K562 (cell line): ENCODE measurements around the gene GPD2. TPM values are rescaled to one million over a fixed set of nuclear protein-coding genes. Genes with fewer than 3 reads are reported as not detected.

Experiments used
- ATAC-seq: fragments of 200-7000 bp; cut with Tn5 transposase; 3 replicates; pipeline ENCODE4 v1.9.1; 2020; ENCODE audit warnings: moderate library complexity
- BruUV-seq: library from RNA; stranded (reverse); fragments of 400-500 nt; replicated peaks from 2 replicates; lab custom pipeline; 2021; lab: Mats Ljungman, UMichigan
- CTCF ChIA-PET: fragments of 300-600 bp; formaldehyde crosslinking; extraction: SDS; loops from one replicate; lab custom pipeline; 2021; ENCODE audit warnings: low intra/inter-chr PET ratio; lab: Yijun Ruan, JAX
- POLR2A ChIA-PET: fragments of 300-600, 350-650 bp; sonication (Branson Sonifier 250); formaldehyde crosslinking; extraction: SDS; loops from one replicate; lab custom pipeline; 2021; ENCODE audit warnings: antibody characterized with exemption, inconsistent platforms; lab: Yijun Ruan, JAX
- DNase-seq, 4 experiments: peaks; one replicate each; pipeline versions ENCODE4 v3.0.0 to v3.0.0-alpha.2; 2011 to 2018; ENCODE audit warnings: low spot score in 3 of 4, mixed read lengths in 3 of 4; ENCODE audit errors: extremely low read depth in 1 of 4
- FAIRE-seq: peaks from 2 replicates; lab custom pipeline; 2011; peaks lifted over from hg19 to GRCh38; lab: Jason Lieb, UNC
- H2AFZ ChIP-seq: 2 replicates; pipeline ENCODE4 v1.6.0; 2011; ENCODE audit warnings: low read depth, low read length, control low read depth, inconsistent platforms
- H3K27ac ChIP-seq: fragments of 200-600 bp; 3 replicates; pipeline ENCODE4 v1.8.0; 2011; ENCODE audit warnings: low read depth, mild to moderate bottlenecking, control low read depth, inconsistent platforms, low read length, moderate library complexity, mixed read lengths; ENCODE audit errors: extremely low read depth
- H3K27me3 ChIP-seq, 2 experiments: fragments of 300-600 bp in 1 of 2; 2 replicates in 1 of 2; 3 replicates in 1 of 2; pipeline versions ENCODE4 v1.6.0 to v1.8.0; 2011; ENCODE audit warnings: inconsistent platforms in 2 of 2, low read length in 2 of 2, mild to moderate bottlenecking in 1 of 2, mixed read lengths in 1 of 2, moderate library complexity in 1 of 2; ENCODE audit not compliant: control insufficient read depth in 2 of 2, insufficient read depth in 2 of 2
- H3K36me3 ChIP-seq: fragments of 300-600 bp; 3 replicates; pipeline ENCODE4 v1.8.0; 2011; ENCODE audit warnings: mild to moderate bottlenecking, low read length, inconsistent platforms; ENCODE audit not compliant: control insufficient read depth, insufficient read depth
- H3K4me1 ChIP-seq, 2 experiments: fragments of 200-600 bp in 1 of 2; replicated peaks in 1 of 2; 2 replicates in 1 of 2; 3 replicates in 1 of 2; pipeline versions ENCODE4 v1.5.1 to v1.8.0; 2011; ENCODE audit warnings: inconsistent platforms in 2 of 2, low read length in 2 of 2, mild to moderate bottlenecking in 1 of 2, mixed read lengths in 1 of 2, moderate library complexity in 1 of 2; ENCODE audit not compliant: control insufficient read depth in 2 of 2, insufficient read depth in 2 of 2
- H3K4me2 ChIP-seq: 2 replicates; pipeline ENCODE4 v1.6.1; 2011; ENCODE audit warnings: low read length, control low read depth, inconsistent platforms, mixed read lengths; ENCODE audit not compliant: insufficient read depth
- H3K4me3 ChIP-seq: fragments of 200-600 bp; sonication (generic), shearing (Covaris generic); 2 replicates; pipeline ENCODE4 v1.5.1; 2016; ENCODE audit warnings: control low read depth, inconsistent platforms
- H3K79me2 ChIP-seq: fragments of 200-600 bp; 3 replicates; pipeline ENCODE4 v1.8.0; 2011; ENCODE audit warnings: low read length, inconsistent platforms; ENCODE audit not compliant: control insufficient read depth, insufficient read depth
- H3K9ac ChIP-seq, 2 experiments: 2 replicates each; pipeline versions ENCODE4 v1.6.0 to v1.6.1; 2011; ENCODE audit warnings: low read depth in 2 of 2, low read length in 2 of 2, control low read depth in 1 of 2, inconsistent platforms in 1 of 2, mild to moderate bottlenecking in 1 of 2, mixed read lengths in 1 of 2; ENCODE audit not compliant: insufficient read depth in 1 of 2
- H3K9me1 ChIP-seq: one replicate; pipeline ENCODE4 v1.6.0; 2011; ENCODE audit warnings: inconsistent platforms, mild to moderate bottlenecking, low read length, moderate library complexity; ENCODE audit not compliant: control insufficient read depth, insufficient read depth
- H3K9me3 ChIP-seq: replicated peaks from 2 replicates; pipeline ENCODE4 v1.5.1; 2011; ENCODE audit warnings: low read depth, low read length, inconsistent platforms; ENCODE audit not compliant: control insufficient read depth, insufficient read depth
- H4K20me1 ChIP-seq: replicated peaks from 2 replicates; pipeline ENCODE4 v1.6.1; 2011; ENCODE audit warnings: low read length, inconsistent platforms, mixed read lengths; ENCODE audit not compliant: control insufficient read depth, insufficient read depth
- NCOA2 ChIP-seq, 2 experiments: fragments of 450-650 bp; IDR thresholded peaks; 2 replicates each; pipeline ENCODE4 v1.6.1; 2018; ENCODE audit warnings: mild to moderate bottlenecking in 2 of 2, moderate library complexity in 1 of 2; ENCODE audit not compliant: partially characterized antibody in 2 of 2
- TSC22D4 ChIP-seq: fragments of 450-650 bp; IDR thresholded peaks from 2 replicates; pipeline ENCODE4 v1.6.1; 2016; ENCODE audit warnings: missing genetic modification characterization, missing biosample characterization, control low read depth
- ZFP30 ChIP-seq: fragments of 250-450 bp; sonication (Bioruptor Pico); IDR thresholded peaks from 2 replicates; pipeline ENCODE4 v1.8.0; 2022; ENCODE audit warnings: moderate library complexity, mild to moderate bottlenecking, inconsistent platforms, borderline replicate concordance
- ZNF586 ChIP-seq: fragments of 450-650 bp; formaldehyde crosslinking; conservative IDR thresholded peaks from 2 replicates; pipeline ENCODE4 v1.4.0; 2020; ENCODE audit warnings: mild to moderate bottlenecking, moderate library complexity
- WGBS: fragments of 100-300 bp; shearing (Covaris generic); methylation state at CpG from one replicate; pipeline ENCODE4 v1.1.6; 2016; ENCODE audit warnings: low coverage, mixed read lengths; ENCODE audit not compliant: insufficient coverage; ENCODE audit errors: missing lambda C conversion rate; 5-methylcytosine and 5-hydroxymethylcytosine counted together
- in situ Hi-C: fragments of 300-500 bp; cut with MboI; formaldehyde crosslinking; loops from 4 replicates; pipeline ENCODE4 v1.15.0; 2018; ENCODE audit warnings: inconsistent platforms, mixed read lengths
- intact Hi-C: fragments of 100-400 bp; cut with micrococcal nuclease; formaldehyde crosslinking; loops from 2 replicates; pipeline ENCODE4 v1.14.2; 2022
- polyA plus RNA-seq, 8 experiments: library from polyadenylated mRNA; depleted of rRNA in 4 of 8; stranded (reverse) in 5 of 8; unstranded in 3 of 8; fragments of >200 nt; fragmentation: Nextera tagmentation in 2 of 8; fragmentation: Illumina TruSeq in 1 of 8; extraction: Ambion mirVana in 2 of 8; extraction: Trizol in 1 of 8; gene quantifications; 2 replicates each; pipeline versions ENCODE4 v1.2.1 to v1.2.3, GENCODE V29; 2011 to 2014; ENCODE audit warnings: inconsistent platforms in 1 of 8, missing spikeins in 1 of 8
- total RNA-seq, 7 experiments: library from RNA; depleted of rRNA in 6 of 7; stranded (reverse); fragments of >200 nt in 6 of 7; fragmentation: Illumina TruSeq in 2 of 7; extraction: Trizol in 2 of 7; gene quantifications; 2 replicates each; pipeline versions ENCODE4 v1.2.1 to v1.2.3, GENCODE V29; 2011 to 2021; ENCODE audit warnings: low replicate concordance in 1 of 7
- TF ChIP-seq, protein P1 (sequence below): sonication (generic); formaldehyde crosslinking; IDR thresholded peaks from 2 replicates; pipeline ENCODE4 v1.9.0; 2022; ENCODE audit warnings: mild to moderate bottlenecking, missing genetic modification reagents

Gene GPD2
- total and polyA plus RNA-seq, 9 of the 15 experiments (the other 6 are each of a cell fraction or from before 2014, with no cell fraction given), result 5.2 to 39.2 (median 19.0) TPM

DNA sequence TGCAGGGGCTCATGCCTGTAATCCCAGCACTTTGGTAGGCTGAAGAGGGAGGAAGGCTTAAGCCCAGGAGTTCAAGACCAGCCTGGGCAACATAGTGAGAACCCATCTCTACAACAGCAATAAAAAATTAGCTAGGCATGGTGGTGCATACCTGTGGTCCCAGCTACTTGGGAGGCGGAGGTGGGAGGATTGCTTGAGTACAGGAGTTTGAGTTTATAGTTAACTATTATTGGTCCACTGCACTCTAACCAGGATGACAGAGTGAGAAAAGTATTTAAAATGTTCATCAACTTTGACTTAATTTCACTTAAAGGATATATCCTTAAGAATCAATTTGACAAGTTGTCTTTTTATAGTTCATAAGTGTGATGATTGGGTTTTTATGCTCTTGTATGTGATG, 14.3 kb upstream of the GPD2 start:
- H3K4me1 ChIP-seq, result no peaks in the 10 kb centered on the region
- no peak for ATAC-seq
- in situ Hi-C loops (no loop called here), intact Hi-C loops (no loop called here)
- 47% methylated on average over 1 of the region's 1 CpG for WGBS
- DNase-seq, result no peak
- no peaks in the 10 kb centered on the region; the same call in 1 of the 2 replicates for H3K9me3 ChIP-seq
- no peak overlapping the region for H3K27ac ChIP-seq
- no peaks in the 10 kb centered on the region for H3K27me3 ChIP-seq
- no peaks in the 10 kb centered on the region for H3K9me1 ChIP-seq
- H3K4me2 ChIP-seq, result no peak overlapping the region
- no peak overlapping the region for H2AFZ ChIP-seq
- TF ChIP-seq TSC22D4 (tag) (no peak), ZFP30 (no peak), NCOA2 (IDR thresholded peaks at IDR 0.05; ENCODE audit: partially characterized antibody in 2 of 2) (no peak), ZNF586 (CRISPR knock-in tag) (no peak)
- TF ChIP-seq, protein P1, sequence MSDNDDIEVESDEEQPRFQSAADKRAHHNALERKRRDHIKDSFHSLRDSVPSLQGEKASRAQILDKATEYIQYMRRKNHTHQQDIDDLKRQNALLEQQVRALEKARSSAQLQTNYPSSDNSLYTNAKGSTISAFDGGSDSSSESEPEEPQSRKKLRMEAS (CRISPR knock-in tag), result no peak
- POLR2A ChIA-PET, result no interaction called here
- no peak overlapping the region for H3K9ac ChIP-seq
- no peaks in the 10 kb centered on the region for H3K36me3 ChIP-seq
- no peak for FAIRE-seq
- H3K79me2 ChIP-seq, result no peaks in the 10 kb centered on the region
- no peaks in the 10 kb centered on the region for H4K20me1 ChIP-seq
- no peak overlapping the region for H3K4me3 ChIP-seq
- CTCF ChIA-PET, result no interaction called here
- BruUV-seq, result no TSS peak
